HEK293T (cell line): ENCODE measurements around the gene VTCN1.

ENCODE experiments used
- BHLHE40 ChIP-seq: fragments of 450-650 bp; IDR thresholded peaks from 2 replicates; pipeline ENCODE4 v1.6.1; 2016; ENCODE audit warnings: mild to moderate bottlenecking, moderate library complexity, borderline replicate concordance
- SUZ12 ChIP-seq: fragments of 450-650 bp; IDR thresholded peaks from 2 replicates; pipeline ENCODE4 v1.6.1; 2016; ENCODE audit warnings: mild to moderate bottlenecking
- TARDBP ChIP-seq: fragments of 450-650 bp; IDR thresholded peaks from 2 replicates; pipeline ENCODE4 v1.6.1; 2016

- TF ChIP-seq SUZ12 (no peak), TARDBP (no peak), BHLHE40 (no peak)
These were observed 39.4 kb upstream of the VTCN1 start for GRCh38 chr1:117250061-117250606.
